Activated CD4-positive, alpha-beta T cell treated with anti-CD3 and anti-CD28 coated beads, Interleukin-2, amount 50 U/mL, for 16 hours (primary cell): Measurements from ENCODE around the gene TPBGL.

Source experiments
- DNase-seq: peaks from one replicate; pipeline ENCODE4 v3.0.0-alpha.2; 2020

TPBGL gene, protein sequence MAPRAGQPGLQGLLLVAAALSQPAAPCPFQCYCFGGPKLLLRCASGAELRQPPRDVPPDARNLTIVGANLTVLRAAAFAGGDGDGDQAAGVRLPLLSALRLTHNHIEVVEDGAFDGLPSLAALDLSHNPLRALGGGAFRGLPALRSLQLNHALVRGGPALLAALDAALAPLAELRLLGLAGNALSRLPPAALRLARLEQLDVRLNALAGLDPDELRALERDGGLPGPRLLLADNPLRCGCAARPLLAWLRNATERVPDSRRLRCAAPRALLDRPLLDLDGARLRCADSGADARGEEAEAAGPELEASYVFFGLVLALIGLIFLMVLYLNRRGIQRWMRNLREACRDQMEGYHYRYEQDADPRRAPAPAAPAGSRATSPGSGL

GRCh38 chr11:75240311-75241035 lies at the start of gene TPBGL:
Gene TPBGL, plus strand, starts transcription at chr11:75240774. Its CDS starts 276 bp downstream, at chr11:75241050.
- DNase-seq: no peak

DNA sequence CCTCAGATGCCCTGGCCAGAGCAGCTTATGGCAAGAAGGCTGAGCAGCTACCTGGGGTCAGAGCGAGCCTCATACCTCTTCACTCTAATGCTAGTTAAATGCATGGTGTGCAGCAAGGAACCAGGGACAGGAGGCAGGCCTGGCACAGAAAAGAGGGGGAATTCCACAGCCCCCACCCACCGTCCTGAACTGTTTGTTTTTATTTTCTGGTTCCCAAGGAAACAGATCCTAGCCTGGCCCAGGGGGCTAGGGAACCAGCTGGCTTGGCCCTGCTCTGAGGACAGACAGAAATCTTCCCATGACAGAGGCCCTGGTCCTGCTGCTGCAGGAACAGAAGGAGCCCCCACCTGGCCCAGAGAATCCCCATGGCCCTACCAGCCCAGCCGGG lies 49.2 kb upstream of the TPBGL start:
- no peak for DNase-seq

DNA sequence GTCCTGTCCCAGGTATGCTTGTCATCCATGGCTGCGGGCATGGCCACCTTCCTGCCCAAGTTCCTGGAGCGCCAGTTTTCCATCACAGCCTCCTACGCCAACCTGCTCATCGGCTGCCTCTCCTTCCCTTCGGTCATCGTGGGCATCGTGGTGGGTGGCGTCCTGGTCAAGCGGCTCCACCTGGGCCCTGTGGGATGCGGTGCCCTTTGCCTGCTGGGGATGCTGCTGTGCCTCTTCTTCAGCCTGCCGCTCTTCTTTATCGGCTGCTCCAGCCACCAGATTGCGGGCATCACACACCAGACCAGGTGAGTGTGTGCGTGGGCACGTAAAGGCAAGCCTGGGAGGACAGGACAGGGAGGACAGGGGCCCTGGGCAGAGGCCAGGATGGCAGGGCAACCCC lies 47.3 kb upstream of the TPBGL start:
- DNase-seq: no peak

DNA sequence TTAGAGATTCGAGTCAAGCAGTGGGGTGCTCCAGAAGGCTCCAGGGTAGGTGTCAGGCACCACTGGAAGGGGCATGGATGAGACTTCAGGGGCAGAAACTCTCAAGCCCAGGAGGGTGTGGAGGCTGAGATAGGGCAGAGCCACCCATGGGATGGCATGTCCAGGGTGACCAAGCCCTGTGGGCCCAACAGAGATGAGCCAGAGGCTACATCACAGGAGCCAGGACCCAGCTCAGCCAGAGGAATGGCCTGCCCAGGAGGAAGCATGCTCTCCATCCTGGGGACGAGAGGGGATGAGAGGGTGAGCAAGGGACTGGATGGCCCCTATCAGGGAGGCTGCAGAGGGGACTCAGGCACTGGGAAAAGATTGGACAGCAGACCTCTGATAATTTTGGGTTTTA lies 46.9 kb upstream of the TPBGL start:
- no peak for DNase-seq

DNA sequence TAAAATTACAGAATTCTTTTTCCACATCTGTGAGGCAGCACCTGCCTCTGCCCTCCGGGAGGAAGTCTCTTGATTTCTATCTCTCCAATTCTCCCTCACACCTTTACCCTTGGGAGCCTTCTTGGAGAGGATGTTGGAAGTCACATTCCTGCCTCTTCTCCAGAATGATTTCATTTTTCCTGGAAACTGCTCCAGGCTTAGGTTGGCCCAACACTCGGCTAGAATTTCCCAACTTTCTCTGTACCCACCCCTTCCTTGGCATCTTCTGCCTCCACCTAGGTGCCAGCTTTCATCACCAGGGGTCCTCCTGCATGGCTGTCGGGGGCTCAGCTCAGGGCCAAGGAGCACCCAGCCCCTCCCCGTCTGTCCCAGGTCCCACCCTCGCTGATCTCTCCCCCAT lies 46.4 kb upstream of the TPBGL start:
- no peak for DNase-seq

DNA sequence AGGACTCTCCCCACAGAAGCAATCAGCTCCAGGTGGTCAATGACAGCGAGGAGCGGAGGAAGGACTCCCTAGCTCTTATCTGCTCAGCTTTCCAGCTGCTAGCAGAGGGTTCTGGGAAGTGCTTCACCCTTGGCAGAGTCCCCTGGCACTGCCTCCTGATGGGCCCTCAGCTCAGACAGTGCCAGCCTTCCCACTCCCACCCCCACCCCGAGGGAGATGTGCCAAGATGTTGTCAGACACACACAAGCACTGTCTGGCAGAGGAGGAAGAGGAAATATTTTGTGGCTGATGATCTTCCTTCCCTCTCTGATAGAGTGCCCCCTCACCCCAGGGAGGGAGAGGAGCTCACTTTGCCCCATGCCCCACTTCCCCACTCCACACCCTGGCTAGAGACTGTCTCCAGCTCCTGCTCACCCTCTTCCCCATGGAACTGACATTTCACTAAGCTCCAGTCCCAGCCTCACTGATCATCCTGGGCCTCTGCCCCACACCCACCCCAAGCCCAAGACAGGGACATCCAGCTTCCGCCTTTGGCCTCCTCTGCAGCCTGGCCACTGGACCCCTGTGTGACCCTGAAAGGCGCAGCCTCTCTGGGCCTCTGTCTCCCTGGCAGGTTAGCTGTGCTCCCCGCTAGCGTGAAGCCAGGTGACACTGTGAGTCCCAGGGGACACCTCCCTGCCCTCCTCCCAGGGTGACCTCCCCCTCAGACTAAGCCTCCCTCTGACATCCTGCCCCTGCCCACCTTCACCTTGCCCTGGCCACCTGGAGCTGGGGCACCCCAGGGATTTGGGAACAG lies 45.2 kb upstream of the TPBGL start:
- no peak for DNase-seq

DNA sequence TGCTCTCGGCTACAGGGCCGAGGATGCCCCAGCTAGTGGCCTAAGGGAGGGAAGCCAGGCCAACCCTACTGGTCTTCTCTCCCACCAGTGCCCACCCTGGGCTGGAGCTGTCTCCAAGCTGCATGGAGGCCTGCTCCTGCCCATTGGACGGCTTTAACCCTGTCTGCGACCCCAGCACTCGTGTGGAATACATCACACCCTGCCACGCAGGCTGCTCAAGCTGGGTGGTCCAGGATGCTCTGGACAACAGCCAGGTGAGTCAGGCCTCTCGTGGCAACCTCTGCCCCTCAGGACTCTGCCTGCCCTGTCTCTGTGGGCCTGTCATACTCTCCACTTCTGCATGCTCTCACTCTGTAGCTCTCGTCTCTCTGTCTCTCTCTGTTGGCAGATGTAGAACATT lies 44.1 kb upstream of the TPBGL start:
- DNase-seq: no peak

- DNase-seq: no peak
These were observed 42.9 kb upstream of the TPBGL start for GRCh38 chr11:75197512-75198277.

- DNase-seq: no peak
These were observed 42.1 kb upstream of the TPBGL start for GRCh38 chr11:75198278-75198973.

DNA sequence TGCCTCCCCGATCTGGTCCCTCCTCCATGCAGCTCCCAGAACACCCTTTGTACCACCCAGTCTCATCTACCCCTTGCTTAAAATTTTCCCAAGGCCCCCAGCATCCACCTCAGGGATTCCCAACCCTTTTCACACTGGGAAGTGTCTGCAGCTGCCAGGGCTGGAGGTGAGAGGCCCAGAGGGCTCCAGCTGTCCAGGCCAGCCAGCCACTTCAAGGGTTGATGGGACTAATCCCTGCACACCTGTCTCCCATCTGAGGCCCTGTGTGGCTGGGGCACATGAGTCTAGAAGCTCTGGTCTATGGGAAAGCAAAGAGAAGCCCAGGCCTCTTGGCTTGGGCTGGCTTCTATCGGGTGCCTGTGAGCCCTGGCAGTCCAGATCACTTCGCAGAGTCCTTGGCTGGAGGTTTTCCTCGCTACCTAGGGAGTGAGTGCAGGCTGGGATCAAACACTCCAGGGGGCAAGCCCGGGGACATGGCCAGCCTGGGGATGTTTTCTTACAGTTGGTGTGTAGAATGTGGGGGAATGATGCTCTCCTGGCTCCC lies 41.1 kb upstream of the TPBGL start:
- no peak for DNase-seq

DNA sequence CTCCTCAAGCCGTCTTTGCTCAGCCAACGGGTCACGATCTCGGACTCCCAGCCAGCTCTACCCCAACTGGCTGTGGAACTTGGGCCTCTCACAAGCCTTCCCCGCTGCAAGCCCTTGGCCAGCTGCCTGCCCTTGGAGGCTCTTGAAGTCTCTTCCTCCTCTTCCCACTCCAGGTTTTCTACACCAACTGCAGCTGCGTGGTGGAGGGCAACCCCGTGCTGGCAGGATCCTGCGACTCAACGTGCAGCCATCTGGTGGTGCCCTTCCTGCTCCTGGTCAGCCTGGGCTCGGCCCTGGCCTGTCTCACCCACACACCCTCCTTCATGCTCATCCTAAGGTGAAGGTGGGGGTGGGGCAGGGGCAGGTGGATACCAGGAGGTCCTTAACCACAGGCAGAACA lies 40.5 kb upstream of the TPBGL start:
- DNase-seq: no peak

DNA sequence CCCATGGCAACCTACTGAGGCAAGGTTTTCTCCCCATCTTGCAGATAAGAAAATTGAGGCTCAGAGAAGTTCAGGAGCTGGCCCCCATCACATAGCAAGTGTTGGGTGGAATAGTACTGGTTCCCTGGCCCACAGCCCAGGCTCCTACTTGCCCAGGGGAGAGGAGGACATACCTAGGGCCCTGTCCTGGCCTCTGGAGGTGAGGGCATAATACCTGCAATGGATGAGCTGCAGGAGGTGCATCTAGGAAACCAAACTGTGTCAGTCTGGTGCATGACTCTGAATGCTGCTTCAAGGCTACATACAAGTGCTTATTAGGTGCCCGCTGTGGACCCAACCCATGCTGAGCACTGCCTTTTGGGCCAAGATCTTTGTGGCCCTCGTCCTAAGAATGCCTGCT lies 40.0 kb upstream of the TPBGL start:
- no peak for DNase-seq

GRCh38 chr11:75201771-75202170 lies 38.8 kb upstream of the TPBGL start:
- no peak for DNase-seq

GRCh38 chr11:75202195-75202594 lies 38.4 kb upstream of the TPBGL start:
- DNase-seq: no peak

DNA sequence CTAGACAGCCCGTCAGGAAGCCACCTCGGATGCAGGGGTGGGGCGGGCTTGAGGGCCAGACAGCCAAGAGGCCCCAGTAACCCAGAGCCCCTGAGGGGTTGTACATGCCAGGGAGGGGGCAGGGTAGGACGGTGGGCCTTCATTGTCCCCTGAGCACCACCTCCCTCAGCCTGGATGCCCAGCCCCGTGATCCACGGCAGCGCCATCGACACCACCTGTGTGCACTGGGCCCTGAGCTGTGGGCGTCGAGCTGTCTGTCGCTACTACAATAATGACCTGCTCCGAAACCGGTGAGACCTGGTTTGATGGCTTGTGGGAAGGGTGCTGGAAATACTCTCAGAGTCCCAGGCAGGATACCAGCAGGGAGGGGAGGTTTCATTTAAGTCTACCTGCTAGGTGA lies 37.4 kb upstream of the TPBGL start:
- DNase-seq: no peak

- no peak for DNase-seq
These were observed 36.9 kb upstream of the TPBGL start for GRCh38 chr11:75203641-75204011.

DNA sequence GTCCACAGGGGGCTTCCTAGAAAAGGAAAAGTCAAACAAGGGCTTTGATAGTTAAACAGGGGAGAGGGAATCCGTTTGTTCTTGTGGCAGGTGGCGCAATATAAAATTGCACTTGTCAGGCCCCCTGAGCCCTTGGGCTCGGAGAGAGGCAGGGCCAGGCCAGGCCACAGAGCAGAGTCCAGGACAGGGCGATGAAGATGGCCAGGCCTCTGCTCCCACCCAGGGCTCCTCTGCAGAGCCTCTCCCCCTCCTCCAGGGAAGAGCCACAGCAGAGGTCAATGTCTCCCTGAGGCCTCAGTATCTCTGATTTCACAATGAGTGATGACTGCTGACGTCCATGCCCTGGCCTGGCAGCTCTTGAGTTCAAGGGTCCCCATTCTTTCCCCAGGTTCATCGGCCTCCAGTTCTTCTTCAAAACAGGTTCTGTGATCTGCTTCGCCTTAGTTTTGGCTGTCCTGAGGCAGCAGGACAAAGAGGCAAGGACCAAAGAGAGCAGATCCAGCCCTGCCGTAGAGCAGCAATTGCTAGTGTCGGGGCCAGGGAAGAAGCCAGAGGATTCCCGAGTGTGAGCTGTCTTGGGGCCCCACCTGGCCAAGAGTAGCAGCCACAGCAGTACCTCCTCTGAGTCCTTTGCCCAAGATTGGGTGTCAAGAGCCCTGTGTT lies 36.4 kb upstream of the TPBGL start:
- DNase-seq: no peak

GRCh38 chr11:75204685-75205563 lies 35.6 kb upstream of the TPBGL start:
- DNase-seq: peak; percentile 85

DNA sequence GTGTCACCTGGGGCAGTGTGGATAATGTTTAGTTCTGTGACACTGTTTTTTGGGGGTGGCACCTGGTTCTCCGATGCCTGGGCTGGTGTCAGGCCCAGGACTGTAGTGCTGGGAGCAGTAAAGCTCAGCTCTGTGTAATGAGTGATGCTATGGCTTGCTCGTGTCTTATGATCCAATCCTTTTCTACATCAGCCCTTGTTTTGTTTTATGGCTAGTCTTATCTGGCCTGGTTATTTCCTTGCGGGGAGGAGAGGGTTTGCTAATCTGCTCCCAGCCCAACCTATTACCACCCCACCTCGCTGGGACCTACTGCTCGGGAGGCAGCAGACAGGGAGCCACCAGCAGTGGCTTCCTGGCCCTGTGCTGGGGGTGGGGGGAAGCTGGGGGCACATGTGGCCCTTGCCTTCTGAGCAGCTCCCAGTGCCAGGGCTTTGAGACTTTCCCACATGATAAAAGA lies 35.0 kb upstream of the TPBGL start:
- DNase-seq: no peak

GRCh38 chr11:75208446-75208845 lies 32.1 kb upstream of the TPBGL start:
- DNase-seq: no peak
